H9 (cell line): ENCODE measurements around the gene FDX2. TPM values are rescaled to one million over a fixed set of nuclear protein-coding genes. Genes with fewer than 3 reads are reported as not detected.

Source experiments
- DNase-seq: peaks from one replicate; pipeline ENCODE4 v3.0.0-alpha.2; 2017
- H2AFZ ChIP-seq: one replicate; pipeline ENCODE4 v1.6.1; 2013; ENCODE audit warnings: mild to moderate bottlenecking, low read length, control low read depth, moderate library complexity
- H2AK5ac ChIP-seq: 2 replicates; pipeline ENCODE4 v1.6.1; 2013; ENCODE audit warnings: low read length, control low read depth, mixed read lengths; ENCODE audit not compliant: insufficient read length
- H2BK120ac ChIP-seq: one replicate; pipeline ENCODE4 v1.6.1; 2013; ENCODE audit warnings: low read depth, mild to moderate bottlenecking, low read length, control low read depth, inconsistent platforms; ENCODE audit not compliant: poor library complexity, severe bottlenecking
- H2BK12ac ChIP-seq: 2 replicates; pipeline ENCODE4 v1.6.1; 2013; ENCODE audit warnings: low read length, control low read depth, mixed read lengths, low read depth; ENCODE audit not compliant: insufficient read length
- H2BK15ac ChIP-seq: 2 replicates; pipeline ENCODE4 v1.6.1; 2013; ENCODE audit warnings: low read depth, low read length, control low read depth
- H2BK20ac ChIP-seq: one replicate; pipeline ENCODE4 v1.6.1; 2013; ENCODE audit warnings: low read depth, mild to moderate bottlenecking, low read length, control low read depth, inconsistent platforms; ENCODE audit not compliant: poor library complexity, severe bottlenecking
- H2BK5ac ChIP-seq: 2 replicates; pipeline ENCODE4 v1.6.1; 2013; ENCODE audit warnings: low read length, control low read depth, mixed read lengths; ENCODE audit not compliant: insufficient read length
- H3K14ac ChIP-seq: 2 replicates; pipeline ENCODE4 v1.6.1; 2013; ENCODE audit warnings: low read length, control low read depth; ENCODE audit not compliant: insufficient read depth
- H3K18ac ChIP-seq: 2 replicates; pipeline ENCODE4 v1.6.1; 2013; ENCODE audit warnings: low read depth, mild to moderate bottlenecking, mixed read lengths, low read length, control low read depth; ENCODE audit not compliant: insufficient read length
- H3K23ac ChIP-seq: 2 replicates; pipeline ENCODE4 v1.6.1; 2013; ENCODE audit warnings: low read length, control low read depth, mixed read lengths, low read depth; ENCODE audit not compliant: insufficient read length
- H3K23me2 ChIP-seq: 2 replicates; pipeline ENCODE4 v1.6.1; 2013; ENCODE audit warnings: low read depth, mild to moderate bottlenecking, mixed read lengths, low read length, control low read depth; ENCODE audit not compliant: insufficient read length, poor library complexity, severe bottlenecking
- H3K27ac ChIP-seq: 2 replicates; pipeline ENCODE4 v1.5.1; 2013; ENCODE audit warnings: low read length, control low read depth, mixed read lengths, low read depth; ENCODE audit not compliant: insufficient read length
- H3K27me3 ChIP-seq: 2 replicates; pipeline ENCODE4 v1.6.1; 2013; ENCODE audit warnings: low read length, control low read depth, inconsistent platforms; ENCODE audit not compliant: insufficient read depth
- H3K4ac ChIP-seq: 2 replicates; pipeline ENCODE4 v1.6.1; 2013; ENCODE audit warnings: low read depth, mild to moderate bottlenecking, control low read depth, inconsistent platforms, low read length, moderate library complexity
- H3K4me1 ChIP-seq: 2 replicates; pipeline ENCODE4 v1.6.1; 2013; ENCODE audit warnings: low read length, control low read depth, inconsistent platforms; ENCODE audit not compliant: insufficient read depth
- H3K4me2 ChIP-seq: 2 replicates; pipeline ENCODE4 v1.6.1; 2013; ENCODE audit warnings: low read length, control low read depth, mixed read lengths; ENCODE audit not compliant: insufficient read length, insufficient read depth
- H3K56ac ChIP-seq: 2 replicates; pipeline ENCODE4 v1.6.1; 2013; ENCODE audit warnings: low read depth, mild to moderate bottlenecking, mixed read lengths, low read length, control low read depth; ENCODE audit not compliant: insufficient read length
- H3K79me1 ChIP-seq: 2 replicates; pipeline ENCODE4 v1.6.1; 2013; ENCODE audit warnings: low read depth, mild to moderate bottlenecking, moderate library complexity, low read length, control low read depth, inconsistent platforms; ENCODE audit not compliant: insufficient read depth, poor library complexity, severe bottlenecking
- H3K79me2 ChIP-seq: 2 replicates; pipeline ENCODE4 v1.6.1; 2013; ENCODE audit warnings: low read length, control low read depth, inconsistent platforms; ENCODE audit not compliant: insufficient read depth
- H3K9ac ChIP-seq: 2 replicates; pipeline ENCODE4 v1.6.1; 2013; ENCODE audit warnings: low read length, control low read depth, mixed read lengths; ENCODE audit not compliant: insufficient read length; ENCODE audit errors: extremely low read depth
- H3K9me3 ChIP-seq: one replicate; pipeline ENCODE4 v1.6.1; 2013; ENCODE audit warnings: low read depth, low read length, inconsistent platforms; ENCODE audit not compliant: control insufficient read depth
- H3T11ph ChIP-seq: one replicate; pipeline ENCODE4 v1.6.1; 2013; ENCODE audit warnings: mild to moderate bottlenecking, low read length, control low read depth, inconsistent platforms
- H4K20me1 ChIP-seq: one replicate; pipeline ENCODE4 v1.6.1; 2013; ENCODE audit not compliant: control insufficient read depth, insufficient read length, insufficient read depth
- H4K5ac ChIP-seq: 2 replicates; pipeline ENCODE4 v1.6.1; 2013; ENCODE audit warnings: low read depth, mild to moderate bottlenecking, mixed read lengths, low read length, control low read depth; ENCODE audit not compliant: insufficient read length
- H4K8ac ChIP-seq: replicated peaks from 2 replicates; pipeline ENCODE4 v1.6.1; 2013; ENCODE audit warnings: low read length, control low read depth, mixed read lengths, low read depth; ENCODE audit not compliant: insufficient read length
- H4K91ac ChIP-seq: 2 replicates; pipeline ENCODE4 v1.6.1; 2013; ENCODE audit warnings: low read depth, mild to moderate bottlenecking, moderate library complexity, mixed read lengths, low read length, control low read depth; ENCODE audit not compliant: insufficient read length
- H3K27ac Mint-ChIP-seq, 3 experiments: 2 replicates in 2 of 3; 3 replicates in 1 of 3; pipeline ENCODE4 v1.8.0; 2020 to 2021; ENCODE audit warnings: mixed read lengths in 3 of 3, mild to moderate bottlenecking in 1 of 3, moderate library complexity in 1 of 3
- H3K27me3 Mint-ChIP-seq: 2 replicates; pipeline ENCODE4 v1.8.0; 2021; ENCODE audit warnings: low read depth, mild to moderate bottlenecking, moderate library complexity, mixed read lengths
- H3K36me3 Mint-ChIP-seq, 3 experiments: 2 replicates in 2 of 3; 3 replicates in 1 of 3; pipeline ENCODE4 v1.8.0; 2020 to 2021; ENCODE audit warnings: low read depth in 3 of 3, mixed read lengths in 3 of 3; ENCODE audit not compliant: insufficient read depth in 1 of 3
- H3K4me1 Mint-ChIP-seq, 2 experiments: 2 replicates each; pipeline ENCODE4 v1.8.0; 2020; ENCODE audit warnings: mixed read lengths in 2 of 2
- H3K4me3 Mint-ChIP-seq, 2 experiments: 2 replicates in 1 of 2; 3 replicates in 1 of 2; pipeline ENCODE4 v1.8.0; 2020 to 2021; ENCODE audit warnings: mild to moderate bottlenecking in 2 of 2, mixed read lengths in 2 of 2, moderate library complexity in 1 of 2
- H3K9me3 Mint-ChIP-seq, 2 experiments: 2 replicates in 1 of 2; 3 replicates in 1 of 2; pipeline ENCODE4 v1.8.0; 2020; ENCODE audit warnings: mild to moderate bottlenecking in 2 of 2, mixed read lengths in 2 of 2, moderate library complexity in 1 of 2
- WGBS: extraction: QIAGEN DNeasy Blood & Tissue Kit; methylation state at CpG from one replicate; pipeline ENCODE4 v1.1.7; 2013; ENCODE audit warnings: missing lambda C conversion rate, low lambda C conversion rate, mixed read lengths; ENCODE audit not compliant: insufficient read length; ENCODE audit errors: extremely low coverage; 5-methylcytosine and 5-hydroxymethylcytosine counted together
- total RNA-seq: library from RNA; stranded (reverse); gene quantifications from 2 replicates; pipeline ENCODE4 v1.2.1, GENCODE V29; 2021
- TF ChIP-seq, protein P1 (sequence below): fragments of 200-600 bp; sonication (generic); conservative IDR thresholded peaks from 3 replicates; pipeline ENCODE4 v1.8.0; 2021; ENCODE audit warnings: antibody characterized with exemption, mild to moderate bottlenecking

Gene FDX2
- total RNA-seq, 1 experiment from 2014 or later: 27.7 TPM

DNA sequence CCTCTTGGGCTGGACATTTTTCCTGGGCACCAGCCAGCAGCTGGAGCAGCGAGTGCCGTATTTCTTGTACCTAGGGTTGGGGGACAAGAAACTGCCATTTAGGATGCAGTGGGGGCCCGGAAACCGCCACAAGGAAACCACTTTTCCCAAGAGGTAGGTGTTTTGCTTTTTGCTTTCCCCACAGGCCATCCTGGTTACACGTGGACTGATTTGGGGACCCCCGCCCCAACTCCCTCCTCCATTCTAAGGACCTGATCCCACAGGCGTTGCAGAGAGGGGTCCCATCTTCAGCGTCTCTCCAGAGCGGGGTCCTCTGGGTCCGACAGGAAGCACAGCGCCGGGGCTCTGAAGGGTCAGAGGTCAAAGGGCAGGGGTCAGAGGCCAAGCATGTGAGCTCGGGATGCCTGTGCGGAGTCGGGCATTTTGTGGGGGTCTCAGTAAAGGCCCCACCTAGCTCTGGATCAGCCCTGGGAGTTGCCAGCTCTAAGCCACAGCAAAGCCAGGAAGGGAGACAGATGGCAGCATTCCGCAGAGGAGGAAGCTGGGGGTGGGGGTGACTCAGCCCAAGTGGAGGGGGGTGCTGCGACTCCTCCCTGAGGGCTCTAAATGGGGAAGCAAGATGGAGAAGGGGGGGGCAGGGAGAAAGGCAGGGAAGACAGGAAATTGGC lies 10.5 kb downstream of the FDX2 start:
- Mint-ChIP-seq H3K4me3 (no peak overlapping the region), H3K4me1 (0 out of 4 replicates have a peak, but pooled peaks cover 0 to 4% of the 10 kb centered on the region in 2 experiments), H3K9me3 (no peaks in the 10 kb centered on the region), H3K27ac (peak overlapping the region in 1 of 3 experiments; percentile 27; a peak in 2 of 7 replicates), H3K27me3 (peaks cover 9% of the 10 kb centered on the region), H3K36me3 (peaks cover 4 to 15% (median 5%) of the 10 kb centered on the region in 3 experiments; a peak in 4 of 7 replicates)
- Histone ChIP-seq H3K9ac (no peak overlapping the region), H4K20me1 (no peaks in the 10 kb centered on the region), H3K4ac (no peak overlapping the region), H3K14ac (no peak overlapping the region), H2AK5ac (no peak overlapping the region), H3K23ac (no peak overlapping the region), H2BK12ac (no peak overlapping the region), H3K9me3 (no peaks in the 10 kb centered on the region), H4K91ac (no peak overlapping the region), H3K56ac (no peak overlapping the region), H3K23me2 (no peaks in the 10 kb centered on the region), H2BK120ac (no peak overlapping the region), H3K27ac (no peak overlapping the region), H2AFZ (no peak overlapping the region), H4K8ac (no peak overlapping the region), H4K5ac (no peak overlapping the region), H3K27me3 (no peaks in the 10 kb centered on the region), H3K4me1 (no peaks in the 10 kb centered on the region), H3K18ac (no peak overlapping the region), H3T11ph (no peak overlapping the region), H2BK5ac (no peak overlapping the region), H2BK20ac (no peak overlapping the region), H3K79me1 (no peaks in the 10 kb centered on the region), H3K79me2 (no peaks in the 10 kb centered on the region), H2BK15ac (no peak overlapping the region), H3K4me2 (no peak overlapping the region)
- WGBS: no CpG with 5 or more reads among the region's 17 CpGs
- TF ChIP-seq, protein P1, sequence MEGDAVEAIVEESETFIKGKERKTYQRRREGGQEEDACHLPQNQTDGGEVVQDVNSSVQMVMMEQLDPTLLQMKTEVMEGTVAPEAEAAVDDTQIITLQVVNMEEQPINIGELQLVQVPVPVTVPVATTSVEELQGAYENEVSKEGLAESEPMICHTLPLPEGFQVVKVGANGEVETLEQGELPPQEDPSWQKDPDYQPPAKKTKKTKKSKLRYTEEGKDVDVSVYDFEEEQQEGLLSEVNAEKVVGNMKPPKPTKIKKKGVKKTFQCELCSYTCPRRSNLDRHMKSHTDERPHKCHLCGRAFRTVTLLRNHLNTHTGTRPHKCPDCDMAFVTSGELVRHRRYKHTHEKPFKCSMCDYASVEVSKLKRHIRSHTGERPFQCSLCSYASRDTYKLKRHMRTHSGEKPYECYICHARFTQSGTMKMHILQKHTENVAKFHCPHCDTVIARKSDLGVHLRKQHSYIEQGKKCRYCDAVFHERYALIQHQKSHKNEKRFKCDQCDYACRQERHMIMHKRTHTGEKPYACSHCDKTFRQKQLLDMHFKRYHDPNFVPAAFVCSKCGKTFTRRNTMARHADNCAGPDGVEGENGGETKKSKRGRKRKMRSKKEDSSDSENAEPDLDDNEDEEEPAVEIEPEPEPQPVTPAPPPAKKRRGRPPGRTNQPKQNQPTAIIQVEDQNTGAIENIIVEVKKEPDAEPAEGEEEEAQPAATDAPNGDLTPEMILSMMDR: no peak
- DNase-seq: no peak
